KMS-11 (cell line): ENCODE data around the gene ATL2.

Source experiments
- H2AFZ ChIP-seq: fragments of 200-600 bp; sonication (generic); 2 replicates; pipeline ENCODE4 v1.6.1; 2016; ENCODE audit warnings: antibody characterized with exemption, mixed run types, low read depth
- H3K27ac ChIP-seq: fragments of 200-600 bp; sonication (generic); 2 replicates; pipeline ENCODE4 v1.6.1; 2016; ENCODE audit warnings: mild to moderate bottlenecking, mixed run types
- H3K27me3 ChIP-seq: fragments of 200-600 bp; sonication (generic); 2 replicates; pipeline ENCODE4 v1.6.1; 2017; ENCODE audit warnings: mild to moderate bottlenecking, low read depth, mixed run types, moderate library complexity; ENCODE audit not compliant: insufficient read depth
- H3K36me3 ChIP-seq: fragments of 200-600 bp; sonication (generic); 2 replicates; pipeline ENCODE4 v1.6.1; 2017; ENCODE audit warnings: mild to moderate bottlenecking, mixed run types; ENCODE audit not compliant: insufficient read depth
- H3K4me1 ChIP-seq: fragments of 200-600 bp; sonication (generic); 2 replicates; pipeline ENCODE4 v1.6.1; 2016; ENCODE audit warnings: mild to moderate bottlenecking, low read depth, mixed run types; ENCODE audit not compliant: poor library complexity, severe bottlenecking
- H3K4me2 ChIP-seq: fragments of 200-600 bp; sonication (generic); 2 replicates; pipeline ENCODE4 v1.7.0; 2016; ENCODE audit warnings: mild to moderate bottlenecking, mixed run types
- H3K4me3 ChIP-seq: fragments of 200-600 bp; sonication (generic); IDR thresholded peaks from 2 replicates; pipeline ENCODE4 v1.6.1; 2017; ENCODE audit warnings: low read depth, low read length, mixed read lengths; ENCODE audit not compliant: insufficient read depth
- H3K79me2 ChIP-seq: fragments of 200-600 bp; sonication (generic); 2 replicates; pipeline ENCODE4 v1.6.1; 2016; ENCODE audit warnings: low read depth, mixed run types; ENCODE audit not compliant: insufficient read depth
- H3K9ac ChIP-seq: fragments of 200-600 bp; sonication (generic); 2 replicates; pipeline ENCODE4 v1.6.1; 2016; ENCODE audit warnings: mild to moderate bottlenecking, mixed run types
- H4K20me1 ChIP-seq: fragments of 200-600 bp; sonication (generic); 2 replicates; pipeline ENCODE4 v1.6.1; 2016; ENCODE audit warnings: mild to moderate bottlenecking, mixed run types; ENCODE audit not compliant: insufficient read depth
- CTCF ChIP-seq: fragments of 200-600 bp; sonication (generic); conservative IDR thresholded peaks from 2 replicates; pipeline ENCODE4 v1.6.1; 2017; ENCODE audit warnings: low read depth, mild to moderate bottlenecking, antibody characterized with exemption, low read length, moderate library complexity, mixed read lengths

ATL2 gene

GRCh38 chr2:38418735-38419134 is 41.7 kb upstream of the ATL2 start:
- no peak for TF ChIP-seq CTCF
- Histone ChIP-seq H3K4me1 (no peaks in the 10 kb centered on the region), H3K79me2 (no peaks in the 10 kb centered on the region), H3K9ac (no peak overlapping the region), H4K20me1 (no peaks in the 10 kb centered on the region), H3K36me3 (no peaks in the 10 kb centered on the region), H3K4me2 (no peak overlapping the region), H2AFZ (no peak overlapping the region), H3K4me3 (no peak overlapping the region), H3K27me3 (no peaks in the 10 kb centered on the region), H3K27ac (no peak overlapping the region)

GRCh38 chr2:38417745-38418689 is 40.9 kb upstream of the ATL2 start:
- Histone ChIP-seq H3K27ac (no peak overlapping the region), H2AFZ (no peak overlapping the region), H3K4me3 (no peak overlapping the region), H4K20me1 (no peaks in the 10 kb centered on the region), H3K4me2 (no peak overlapping the region), H3K4me1 (no peaks in the 10 kb centered on the region), H3K36me3 (no peaks in the 10 kb centered on the region), H3K27me3 (no peaks in the 10 kb centered on the region), H3K79me2 (no peaks in the 10 kb centered on the region), H3K9ac (no peak overlapping the region)
- TF ChIP-seq CTCF: no peak

GRCh38 chr2:38416296-38417036 is 39.4 kb upstream of the ATL2 start:
- Histone ChIP-seq H3K4me3 (no peak overlapping the region), H3K9ac (no peak overlapping the region), H3K79me2 (no peaks in the 10 kb centered on the region), H3K4me1 (peaks cover 2% of the 10 kb centered on the region), H2AFZ (no peak overlapping the region), H3K4me2 (no peak overlapping the region), H3K27ac (no peak overlapping the region), H3K27me3 (no peaks in the 10 kb centered on the region), H3K36me3 (no peaks in the 10 kb centered on the region), H4K20me1 (no peaks in the 10 kb centered on the region)
- TF ChIP-seq CTCF: no peak

GRCh38 chr2:38415728-38416291 is 38.7 kb upstream of the ATL2 start:
- Histone ChIP-seq H3K27me3 (no peaks in the 10 kb centered on the region), H3K27ac (no peak overlapping the region), H3K4me1 (peaks cover 6% of the 10 kb centered on the region), H3K79me2 (no peaks in the 10 kb centered on the region), H4K20me1 (no peaks in the 10 kb centered on the region), H2AFZ (no peak overlapping the region), H3K4me3 (no peak overlapping the region), H3K4me2 (no peak overlapping the region), H3K36me3 (no peaks in the 10 kb centered on the region), H3K9ac (no peak overlapping the region)
- TF ChIP-seq CTCF: no peak
